IMR-90 (cell line): ENCODE results near the gene BRF1. TPM values are rescaled to one million over a fixed set of nuclear protein-coding genes. Genes with fewer than 3 reads are reported as not detected.

ENCODE experiments used
- ATAC-seq: fragments of 200-7000 bp; cut with Tn5 transposase; 2 replicates; pipeline ENCODE4 v1.9.1; 2020; ENCODE audit warnings: low read depth, mild to moderate bottlenecking, moderate library complexity
- BruUV-seq: library from RNA; stranded (reverse); fragments of 400-500 nt; replicated peaks from 2 replicates; lab custom pipeline; 2021; lab: Mats Ljungman, UMichigan
- CTCF ChIA-PET: fragments of 300-600 bp; formaldehyde crosslinking; extraction: SDS; loops from one replicate; lab custom pipeline; 2021; ENCODE audit warnings: antibody characterized with exemption; lab: Yijun Ruan, JAX
- POLR2A ChIA-PET: fragments of 300-600 bp; sonication (Branson Sonifier 250); formaldehyde crosslinking; loops from one replicate; lab custom pipeline; 2022; ENCODE audit warnings: antibody characterized with exemption; ENCODE audit not compliant: unreplicated experiment; lab: Charles Lee
- DNase-seq: peaks from one replicate; pipeline ENCODE4 v3.0.0; 2013
- H2AFZ ChIP-seq: replicated peaks from 2 replicates; pipeline ENCODE3; 2013; ENCODE audit warnings: low read length, mild to moderate bottlenecking; ENCODE audit not compliant: poor library complexity
- H2AK5ac ChIP-seq: 2 replicates; pipeline ENCODE4 v1.6.1; 2013; ENCODE audit warnings: low read depth, low read length, inconsistent platforms
- H2AK9ac ChIP-seq: replicated peaks from 2 replicates; pipeline ENCODE3; 2013; ENCODE audit warnings: mild to moderate bottlenecking, low read depth, low read length, moderate library complexity; ENCODE audit not compliant: poor library complexity
- H2BK120ac ChIP-seq: 2 replicates; pipeline ENCODE4 v1.6.1; 2013; ENCODE audit warnings: low read depth, low read length, inconsistent platforms
- H2BK15ac ChIP-seq: 3 replicates; pipeline ENCODE4 v1.6.1; 2013; ENCODE audit warnings: low read depth, low read length, inconsistent platforms
- H2BK20ac ChIP-seq: 2 replicates; pipeline ENCODE4 v1.6.1; 2013; ENCODE audit warnings: low read depth, mild to moderate bottlenecking, inconsistent platforms, low read length, moderate library complexity
- H2BK5ac ChIP-seq: 2 replicates; pipeline ENCODE4 v1.6.1; 2013; ENCODE audit warnings: mild to moderate bottlenecking, low read depth, low read length, inconsistent platforms; ENCODE audit not compliant: poor library complexity, severe bottlenecking
- H3K14ac ChIP-seq: replicated peaks from 2 replicates; pipeline ENCODE4 v1.6.1; 2013; ENCODE audit warnings: low read depth, low read length, inconsistent platforms
- H3K18ac ChIP-seq: 2 replicates; pipeline ENCODE4 v1.6.1; 2013; ENCODE audit warnings: low read depth, low read length, control low read depth
- H3K23ac ChIP-seq: 2 replicates; pipeline ENCODE4 v1.6.1; 2013; ENCODE audit warnings: low read depth, low read length, inconsistent platforms
- H3K27ac ChIP-seq: 2 replicates; pipeline ENCODE4 v1.5.1; 2013; ENCODE audit warnings: mild to moderate bottlenecking, control low read depth, low read length; ENCODE audit not compliant: insufficient read depth
- H3K27me3 ChIP-seq: 2 replicates; pipeline ENCODE4 v1.6.1; 2013; ENCODE audit warnings: low read length; ENCODE audit not compliant: control insufficient read depth, insufficient read depth
- H3K36me3 ChIP-seq: 2 replicates; pipeline ENCODE4 v1.6.1; 2013; ENCODE audit warnings: low read length, mixed read lengths; ENCODE audit not compliant: control insufficient read depth, insufficient read depth
- H3K4ac ChIP-seq: 2 replicates; pipeline ENCODE4 v1.6.1; 2013; ENCODE audit warnings: low read depth, low read length, inconsistent platforms
- H3K4me1 ChIP-seq: 2 replicates; pipeline ENCODE4 v1.6.1; 2013; ENCODE audit warnings: low read length, mixed read lengths; ENCODE audit not compliant: control insufficient read depth, insufficient read depth
- H3K4me2 ChIP-seq: 2 replicates; pipeline ENCODE4 v1.6.1; 2013; ENCODE audit warnings: low read depth, mild to moderate bottlenecking, control low read depth, low read length, moderate library complexity
- H3K4me3 ChIP-seq: 2 replicates; pipeline ENCODE4 v1.5.1; 2013; ENCODE audit warnings: low read depth, mild to moderate bottlenecking, control low read depth, low read length, moderate library complexity; ENCODE audit not compliant: insufficient read depth
- H3K56ac ChIP-seq: 2 replicates; pipeline ENCODE4 v1.6.1; 2013; ENCODE audit warnings: low read length, inconsistent platforms; ENCODE audit not compliant: insufficient read depth; ENCODE audit errors: extremely low read depth
- H3K79me1 ChIP-seq, 2 experiments: 2 replicates each; pipeline ENCODE4 v1.6.1; 2013; ENCODE audit warnings: low read length in 2 of 2, inconsistent platforms in 1 of 2, low read depth in 1 of 2
- H3K9ac ChIP-seq: 2 replicates; pipeline ENCODE4 v1.6.1; 2013; ENCODE audit warnings: low read depth, low read length, control low read depth
- H3K9me1 ChIP-seq: 2 replicates; pipeline ENCODE4 v1.6.1; 2013; ENCODE audit warnings: low read length, inconsistent platforms; ENCODE audit not compliant: insufficient read depth
- H3K9me3 ChIP-seq: 2 replicates; pipeline ENCODE4 v1.6.1; 2013; ENCODE audit warnings: low read length; ENCODE audit not compliant: control insufficient read depth, insufficient read depth
- H4K20me1 ChIP-seq: 2 replicates; pipeline ENCODE4 v1.6.1; 2013; ENCODE audit warnings: low read length, inconsistent platforms; ENCODE audit not compliant: insufficient read depth
- H4K5ac ChIP-seq: 2 replicates; pipeline ENCODE4 v1.6.1; 2013; ENCODE audit warnings: mild to moderate bottlenecking, low read depth, low read length, control low read depth
- H4K8ac ChIP-seq, 2 experiments: 2 replicates each; pipeline ENCODE4 v1.6.1; 2013; ENCODE audit warnings: low read depth in 2 of 2, low read length in 2 of 2, control low read depth in 1 of 2, inconsistent platforms in 1 of 2
- H4K91ac ChIP-seq: 2 replicates; pipeline ENCODE4 v1.6.1; 2013; ENCODE audit warnings: low read depth, low read length, inconsistent platforms; ENCODE audit not compliant: insufficient read depth
- BHLHE40 ChIP-seq: fragments of 150-350 bp; IDR thresholded peaks from 2 replicates; pipeline ENCODE4 v1.6.1; 2016; ENCODE audit warnings: mild to moderate bottlenecking, low read depth, low read length
- ELK1 ChIP-seq: fragments of 150-350 bp; IDR thresholded peaks from 2 replicates; pipeline ENCODE4 v1.6.1; 2016; ENCODE audit warnings: low read depth, mild to moderate bottlenecking, low read length, moderate library complexity, borderline replicate concordance
- FOS ChIP-seq: fragments of 150-350 bp; IDR thresholded peaks from 2 replicates; pipeline ENCODE4 v1.6.1; 2016; ENCODE audit warnings: low read depth, low read length
- MAZ ChIP-seq: IDR thresholded peaks from 2 replicates; pipeline ENCODE4 v1.6.1; 2012; ENCODE audit warnings: low read depth, mild to moderate bottlenecking, low read length, improper control_type of control experiment, moderate library complexity, borderline replicate concordance
- RAD21 ChIP-seq: IDR thresholded peaks from 2 replicates; pipeline ENCODE4 v1.6.1; 2012; ENCODE audit warnings: low read length, improper control_type of control experiment
- USF2 ChIP-seq: fragments of 150-350 bp; IDR thresholded peaks from 2 replicates; pipeline ENCODE4 v1.6.1; 2017; ENCODE audit warnings: mild to moderate bottlenecking, antibody characterized with exemption, low read length, low read depth
- WGBS, 2 experiments: methylation state at CpG; one replicate each; pipeline versions ENCODE4 v1.1.5 to v1.1.7; 2013; ENCODE audit warnings: missing lambda C conversion rate in 2 of 2; ENCODE audit not compliant: insufficient read length in 1 of 2; ENCODE audit errors: extremely low coverage in 2 of 2; 5-methylcytosine and 5-hydroxymethylcytosine counted together
- dilution Hi-C: fragments of 300-500 bp; cut with HindIII; formaldehyde crosslinking; loops from one replicate; pipeline ENCODE4 v1.14.3; 2018; ENCODE audit warnings: low sequenced_read_pairs; ENCODE audit not compliant: unreplicated experiment
- in situ Hi-C: fragments of 300-500 bp; cut with MboI; formaldehyde crosslinking; loops from 3 replicates; pipeline ENCODE4 v1.14.3; 2019; ENCODE audit warnings: low sequenced_read_pairs, inconsistent platforms, mixed read lengths
- intact Hi-C: fragments of 100-400 bp; cut with micrococcal nuclease; formaldehyde crosslinking; loops from 2 replicates; pipeline ENCODE4 v1.10.0; 2022
- polyA plus RNA-seq, 3 experiments: library from polyadenylated mRNA; depleted of rRNA; stranded (reverse); fragments of >200 nt; gene quantifications; 2 replicates each; pipeline ENCODE4 v1.2.3, GENCODE V29; 2012; ENCODE audit warnings: low replicate concordance in 1 of 3
- total RNA-seq: library from RNA; depleted of rRNA; stranded (reverse); fragments of >200 nt; gene quantifications from 2 replicates; pipeline ENCODE4 v1.2.3, GENCODE V29; 2012

BRF1 gene
- total and polyA plus RNA-seq, 2 of the 4 experiments (the other 2 are of a cell fraction) = 12.4 to 16.7 TPM

GRCh38 chr14:105287249-105288102, 13.3 kb downstream of the BRF1 start:
- Histone ChIP-seq H4K5ac (no peak overlapping the region), H3K9me1 (0 out of 2 replicates have a peak, but pooled peaks cover 3% of the 10 kb centered on the region), H2AFZ (peak overlapping the region; percentile 21), H3K56ac (no peak overlapping the region), H3K9me3 (no peaks in the 10 kb centered on the region), H3K14ac (no peak overlapping the region), H4K91ac (no peak overlapping the region), H2BK15ac (no peak overlapping the region), H3K4me1 (no peaks in the 10 kb centered on the region), H4K20me1 (peaks cover 45% of the 10 kb centered on the region), H3K18ac (no peak overlapping the region), H3K4me2 (no peak overlapping the region), H2AK9ac (no peak overlapping the region), H3K9ac (no peak overlapping the region), H2BK20ac (no peak overlapping the region), H4K8ac (no peak overlapping the region), H2AK5ac (no peak overlapping the region), H2BK120ac (no peak overlapping the region), H3K4me3 (no peak overlapping the region), H3K4ac (no peak overlapping the region), H3K79me1 (peaks cover 11 to 49% of the 10 kb centered on the region in 2 experiments; a peak in 3 of 4 replicates), H3K27ac (no peak overlapping the region), H2BK5ac (no peak overlapping the region), H3K23ac (no peak overlapping the region), H3K36me3 (peaks cover 8% of the 10 kb centered on the region), H3K27me3 (no peaks in the 10 kb centered on the region)
- 96% methylated on average over 12 of the region's 24 CpGs; no CpG with 5 or more reads in 1 of the 2 experiments for WGBS, 2 experiments
- in situ Hi-C loops (no loop called here), dilution Hi-C loops (no loop called here), intact Hi-C loops (no loop called here)
- DNase-seq (no peak), ATAC-seq (no peak)
- CTCF ChIA-PET = no interaction called here
- no peak for TF ChIP-seq RAD21
- no peak for TF ChIP-seq FOS
- no peak for TF ChIP-seq USF2
- no peak for TF ChIP-seq ELK1
- TF ChIP-seq MAZ = no peak
- TF ChIP-seq BHLHE40 = no peak
- no TSS peak for BruUV-seq
- POLR2A ChIA-PET = no interaction called here
